ENCODE measurements around the gene ARL6IP6. TPM values are rescaled to one million over a fixed set of nuclear protein-coding genes. Genes with fewer than 3 reads are reported as not detected.

The ARL6IP6 gene
- total RNA-seq, 1 experiment from 2014 or later: 27.2 TPM

DNA sequence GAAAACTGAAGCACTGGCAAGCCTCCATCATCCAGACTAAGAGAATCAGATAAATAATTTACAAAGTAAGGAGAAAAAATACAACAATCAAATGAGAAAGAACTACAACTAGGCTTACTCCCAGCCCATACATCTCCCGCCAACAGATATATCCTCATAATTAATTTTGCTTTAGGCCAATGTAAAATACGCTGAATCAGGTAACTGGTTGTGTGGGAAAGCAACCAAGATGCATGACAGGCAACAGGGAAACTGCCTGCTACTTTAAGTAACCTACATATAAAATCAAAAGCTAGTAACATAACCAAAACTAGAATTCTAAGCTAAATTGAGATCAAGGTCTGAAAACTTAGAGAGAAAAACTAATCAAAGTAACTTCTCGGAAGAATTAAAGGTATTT, 22.7 kb upstream of the ARL6IP6 start:
- peaks cover 20% of the 10 kb centered on the region for H3K36me3 ChIP-seq (ENCODE audit: low read depth)
- no peak overlapping the region for H2AFZ ChIP-seq
- H3K27ac ChIP-seq: no peak overlapping the region
- no peaks in the 10 kb centered on the region for H3K9me3 ChIP-seq (ENCODE audit: insufficient read depth, low read depth)
- POLR2A ChIA-PET (ENCODE audit: unreplicated experiment): interaction anchor here (0.7 kb wide), 1 partner anchor 291 kb away, joined by 3 read pairs; no protein-coding TSS in a partner anchor
- no TSS peak for BruUV-seq (replicated peaks)
- 0 out of 2 replicates have a peak, but pooled peaks cover 3% of the 10 kb centered on the region for H3K9me2 ChIP-seq (ENCODE audit: insufficient read depth)
- peaks cover 69% of the 10 kb centered on the region for H4K20me1 ChIP-seq (ENCODE audit: insufficient read depth)
- DNase-seq: no peak
- TF ChIP-seq, protein P1, sequence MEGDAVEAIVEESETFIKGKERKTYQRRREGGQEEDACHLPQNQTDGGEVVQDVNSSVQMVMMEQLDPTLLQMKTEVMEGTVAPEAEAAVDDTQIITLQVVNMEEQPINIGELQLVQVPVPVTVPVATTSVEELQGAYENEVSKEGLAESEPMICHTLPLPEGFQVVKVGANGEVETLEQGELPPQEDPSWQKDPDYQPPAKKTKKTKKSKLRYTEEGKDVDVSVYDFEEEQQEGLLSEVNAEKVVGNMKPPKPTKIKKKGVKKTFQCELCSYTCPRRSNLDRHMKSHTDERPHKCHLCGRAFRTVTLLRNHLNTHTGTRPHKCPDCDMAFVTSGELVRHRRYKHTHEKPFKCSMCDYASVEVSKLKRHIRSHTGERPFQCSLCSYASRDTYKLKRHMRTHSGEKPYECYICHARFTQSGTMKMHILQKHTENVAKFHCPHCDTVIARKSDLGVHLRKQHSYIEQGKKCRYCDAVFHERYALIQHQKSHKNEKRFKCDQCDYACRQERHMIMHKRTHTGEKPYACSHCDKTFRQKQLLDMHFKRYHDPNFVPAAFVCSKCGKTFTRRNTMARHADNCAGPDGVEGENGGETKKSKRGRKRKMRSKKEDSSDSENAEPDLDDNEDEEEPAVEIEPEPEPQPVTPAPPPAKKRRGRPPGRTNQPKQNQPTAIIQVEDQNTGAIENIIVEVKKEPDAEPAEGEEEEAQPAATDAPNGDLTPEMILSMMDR (conservative IDR thresholded peaks at IDR 0.05): no peak
- TF ChIP-seq EZH2 (IDR thresholded peaks at IDR 0.05; ENCODE audit: low read depth): no peak
- H3K4me1 ChIP-seq (replicated peaks; ENCODE audit: insufficient read depth): no peaks in the 10 kb centered on the region
- H3K79me2 ChIP-seq (ENCODE audit: low read depth): peaks cover 68% of the 10 kb centered on the region
- H3K4me2 ChIP-seq: no peak overlapping the region
- intact Hi-C loops (cut with micrococcal nuclease; ENCODE audit: unreplicated experiment): no loop called here
- CTCF ChIA-PET: no interaction called here
- peaks cover 13% of the 10 kb centered on the region; the same call in 1 of the 2 replicates for H3F3A ChIP-seq (ENCODE audit: insufficient read depth, low read depth)
- H3K27me3 ChIP-seq (ENCODE audit: insufficient read depth, low read depth): no peaks in the 10 kb centered on the region
- no peak overlapping the region for H3K4me3 ChIP-seq

DNA sequence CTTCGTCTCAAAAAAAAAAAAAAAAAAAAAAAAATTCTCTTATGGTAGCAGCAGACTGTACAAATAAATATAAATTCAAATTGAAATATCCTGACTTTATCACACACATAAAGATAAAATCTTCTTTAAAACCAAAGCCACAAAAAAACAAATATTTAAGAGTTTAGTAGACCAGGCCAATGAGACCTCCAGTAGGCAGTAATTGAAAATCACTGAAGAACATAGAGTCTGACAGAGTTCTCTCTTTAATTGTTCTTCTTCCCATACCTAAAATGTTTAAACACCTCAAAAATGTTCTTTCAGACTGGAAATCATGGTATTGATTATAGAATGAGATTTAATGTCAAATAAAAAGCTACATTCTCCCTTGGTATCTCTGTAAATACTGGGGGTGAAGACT, 21.9 kb upstream of the ARL6IP6 start:
- Histone ChIP-seq H3K27me3 (ENCODE audit: insufficient read depth, low read depth) (no peaks in the 10 kb centered on the region), H3K27ac (no peak overlapping the region), H3K9me2 (ENCODE audit: insufficient read depth) (0 out of 2 replicates have a peak, but pooled peaks cover 3% of the 10 kb centered on the region), H3F3A (ENCODE audit: insufficient read depth, low read depth) (peaks cover 13% of the 10 kb centered on the region; the same call in 1 of the 2 replicates), H3K4me2 (no peak overlapping the region), H3K79me2 (ENCODE audit: low read depth) (peaks cover 75% of the 10 kb centered on the region), H3K36me3 (ENCODE audit: low read depth) (peaks cover 20% of the 10 kb centered on the region), H3K4me1 (replicated peaks; ENCODE audit: insufficient read depth) (no peaks in the 10 kb centered on the region), H3K9me3 (ENCODE audit: insufficient read depth, low read depth) (no peaks in the 10 kb centered on the region), H2AFZ (no peak overlapping the region), H4K20me1 (ENCODE audit: insufficient read depth) (peaks cover 75% of the 10 kb centered on the region), H3K4me3 (no peak overlapping the region)
- DNase-seq: no peak
- TF ChIP-seq, protein P1 (conservative IDR thresholded peaks at IDR 0.05): no peak
- no peak for TF ChIP-seq EZH2 (IDR thresholded peaks at IDR 0.05; ENCODE audit: low read depth)
- CTCF ChIA-PET: no interaction called here
- POLR2A ChIA-PET (ENCODE audit: unreplicated experiment): interaction anchor here (0.7 kb wide), 2 partner anchors 34 to 292 kb away, joined by 3 to 5 read pairs; no protein-coding TSS in a partner anchor
- no TSS peak for BruUV-seq (replicated peaks)
- intact Hi-C loops (cut with micrococcal nuclease; ENCODE audit: unreplicated experiment): no loop called here

DNA sequence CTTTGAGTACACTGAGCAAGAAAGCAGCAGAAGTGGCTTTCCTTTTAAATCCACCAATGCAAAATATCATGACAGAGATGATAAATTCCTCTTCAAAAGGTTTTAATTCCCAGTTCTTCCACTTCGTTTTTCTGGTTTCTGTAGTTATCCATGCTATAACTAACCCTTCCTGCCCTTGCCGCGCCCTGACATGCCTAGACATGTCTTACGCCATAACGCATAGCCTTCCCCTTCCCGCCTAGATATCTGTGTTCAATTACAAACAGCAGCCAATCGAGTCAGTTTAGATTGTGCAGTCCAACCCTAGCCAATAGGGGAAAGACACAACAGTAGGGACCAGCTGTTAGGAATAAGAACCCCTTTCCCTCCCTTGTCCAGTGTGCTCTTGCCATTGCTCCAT, 17.2 kb upstream of the ARL6IP6 start:
- TF ChIP-seq, protein P1 (conservative IDR thresholded peaks at IDR 0.05): no peak
- no peak for TF ChIP-seq EZH2 (IDR thresholded peaks at IDR 0.05; ENCODE audit: low read depth)
- H3K4me3 ChIP-seq: no peak overlapping the region
- POLR2A ChIA-PET (ENCODE audit: unreplicated experiment): no interaction called here
- H3K9me2 ChIP-seq (ENCODE audit: insufficient read depth): 0 out of 2 replicates have a peak, but pooled peaks cover 3% of the 10 kb centered on the region
- H3K4me1 ChIP-seq (replicated peaks; ENCODE audit: insufficient read depth): no peaks in the 10 kb centered on the region
- H3K27ac ChIP-seq: no peak overlapping the region
- no TSS peak for BruUV-seq (replicated peaks)
- CTCF ChIA-PET: no interaction called here
- H3K36me3 ChIP-seq (ENCODE audit: low read depth): peaks cover 28% of the 10 kb centered on the region
- no peak overlapping the region for H2AFZ ChIP-seq
- H3K27me3 ChIP-seq (ENCODE audit: insufficient read depth, low read depth): no peaks in the 10 kb centered on the region
- no peaks in the 10 kb centered on the region for H3K9me3 ChIP-seq (ENCODE audit: insufficient read depth, low read depth)
- no peak overlapping the region for H3K4me2 ChIP-seq
- no peak for DNase-seq
- intact Hi-C loops (cut with micrococcal nuclease; ENCODE audit: unreplicated experiment): no loop called here
- H4K20me1 ChIP-seq (ENCODE audit: insufficient read depth): peaks cover 84% of the 10 kb centered on the region
- peaks cover 13% of the 10 kb centered on the region; the same call in 1 of the 2 replicates for H3F3A ChIP-seq (ENCODE audit: insufficient read depth, low read depth)
- H3K79me2 ChIP-seq (ENCODE audit: low read depth): peaks cover 100% of the 10 kb centered on the region
